Subcutaneous adipose tissue (tissue), 4 donors: Measurements from ENCODE around the gene POU2AF3. TPM values are rescaled to one million over a fixed set of nuclear protein-coding genes. Genes with fewer than 3 reads are reported as not detected.

ENCODE experiments used
- total RNA-seq, 4 donors: library from RNA; depleted of rRNA; stranded (reverse); fragments of >200 nt; gene quantifications; one replicate each; pipeline ENCODE4 v1.1.0, GENCODE V29; 2016
- TF ChIP-seq, protein P1 (sequence below): fragments of 450-650 bp; IDR thresholded peaks from one replicate; pipeline ENCODE4 v1.5.1; 2016; ENCODE audit warnings: low read depth, mild to moderate bottlenecking, control low read depth, antibody characterized with exemption, moderate library complexity

The POU2AF3 gene
- total RNA-seq, 4 donors from 2014 or later: 0.68 to 4.0 (median 1.9) TPM

DNA sequence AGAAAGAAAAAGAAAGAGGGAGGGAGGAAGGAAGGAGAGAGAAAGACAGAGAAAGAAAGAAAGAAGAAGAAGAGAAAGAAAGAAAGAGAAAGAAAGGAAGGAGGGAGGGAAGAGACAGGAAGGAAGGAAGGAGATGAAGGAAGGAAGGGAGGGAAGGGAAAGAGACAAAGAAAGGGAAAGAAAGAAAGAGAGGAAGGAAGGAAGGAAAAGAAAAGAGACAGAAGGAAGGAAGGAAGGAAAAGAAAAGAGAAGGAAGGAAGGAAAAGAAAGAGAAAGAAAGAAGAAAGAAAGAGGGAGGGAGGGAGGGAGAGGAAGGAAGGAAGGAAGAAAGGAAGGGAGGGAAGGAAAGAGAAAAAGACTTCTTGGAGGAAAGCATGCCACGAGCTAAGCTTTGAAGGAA, 33.7 kb upstream of the POU2AF3 start:
- TF ChIP-seq, protein P1, sequence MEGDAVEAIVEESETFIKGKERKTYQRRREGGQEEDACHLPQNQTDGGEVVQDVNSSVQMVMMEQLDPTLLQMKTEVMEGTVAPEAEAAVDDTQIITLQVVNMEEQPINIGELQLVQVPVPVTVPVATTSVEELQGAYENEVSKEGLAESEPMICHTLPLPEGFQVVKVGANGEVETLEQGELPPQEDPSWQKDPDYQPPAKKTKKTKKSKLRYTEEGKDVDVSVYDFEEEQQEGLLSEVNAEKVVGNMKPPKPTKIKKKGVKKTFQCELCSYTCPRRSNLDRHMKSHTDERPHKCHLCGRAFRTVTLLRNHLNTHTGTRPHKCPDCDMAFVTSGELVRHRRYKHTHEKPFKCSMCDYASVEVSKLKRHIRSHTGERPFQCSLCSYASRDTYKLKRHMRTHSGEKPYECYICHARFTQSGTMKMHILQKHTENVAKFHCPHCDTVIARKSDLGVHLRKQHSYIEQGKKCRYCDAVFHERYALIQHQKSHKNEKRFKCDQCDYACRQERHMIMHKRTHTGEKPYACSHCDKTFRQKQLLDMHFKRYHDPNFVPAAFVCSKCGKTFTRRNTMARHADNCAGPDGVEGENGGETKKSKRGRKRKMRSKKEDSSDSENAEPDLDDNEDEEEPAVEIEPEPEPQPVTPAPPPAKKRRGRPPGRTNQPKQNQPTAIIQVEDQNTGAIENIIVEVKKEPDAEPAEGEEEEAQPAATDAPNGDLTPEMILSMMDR: no peak

DNA sequence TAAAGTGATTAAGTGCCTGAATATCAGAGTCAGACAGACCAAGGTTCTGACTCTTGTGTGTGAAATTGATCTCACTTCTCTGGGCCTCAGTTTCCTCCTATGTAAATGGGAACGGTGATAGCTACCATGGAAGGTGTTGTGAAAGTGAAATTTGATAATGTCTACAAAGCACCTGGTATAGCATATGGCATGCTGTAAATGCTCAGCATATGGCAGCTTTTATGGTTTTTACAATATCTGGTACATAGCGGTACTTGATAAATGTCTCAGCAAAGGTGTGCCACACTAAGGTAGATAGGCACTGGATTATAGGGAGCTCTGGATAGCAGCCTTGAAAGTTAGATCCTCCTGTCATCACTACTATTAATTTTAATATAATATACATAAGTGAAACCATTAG, 32.9 kb upstream of the POU2AF3 start:
- TF ChIP-seq, protein P1: no peak

DNA sequence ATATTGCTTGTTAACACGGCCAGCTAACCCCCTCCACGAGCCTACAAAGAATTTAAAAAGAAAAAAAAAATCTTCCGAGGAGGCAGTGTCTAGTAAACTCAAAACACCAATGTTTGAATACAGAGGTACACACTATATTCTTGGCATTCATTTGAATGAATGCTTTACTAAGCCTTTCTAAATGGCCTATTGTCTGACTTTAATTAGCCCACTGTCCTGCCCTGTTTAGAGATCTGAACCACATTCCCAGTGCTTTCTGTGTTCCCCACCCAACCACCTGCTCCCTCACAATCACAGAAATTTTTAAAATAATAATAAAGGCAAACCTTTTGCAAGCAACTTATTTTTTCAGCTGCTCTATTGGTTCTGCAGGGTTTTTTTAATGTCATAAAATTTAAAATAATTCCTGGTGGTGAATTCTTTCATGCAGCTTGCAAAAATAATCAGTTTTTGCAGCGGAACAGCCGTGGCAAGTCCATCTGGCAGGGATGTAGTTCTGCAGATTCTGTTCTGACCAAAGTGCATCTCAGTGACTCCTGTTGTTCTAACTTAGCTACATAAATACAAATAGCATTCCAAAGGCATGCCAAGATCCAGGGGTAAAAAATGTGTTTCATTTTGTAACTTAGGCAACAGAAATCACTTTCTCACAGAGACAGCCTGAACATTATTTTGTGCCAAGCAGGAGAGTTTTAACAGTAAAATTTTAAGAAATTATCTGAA, 29.0 kb upstream of the POU2AF3 start:
- TF ChIP-seq, protein P1: no peak

DNA sequence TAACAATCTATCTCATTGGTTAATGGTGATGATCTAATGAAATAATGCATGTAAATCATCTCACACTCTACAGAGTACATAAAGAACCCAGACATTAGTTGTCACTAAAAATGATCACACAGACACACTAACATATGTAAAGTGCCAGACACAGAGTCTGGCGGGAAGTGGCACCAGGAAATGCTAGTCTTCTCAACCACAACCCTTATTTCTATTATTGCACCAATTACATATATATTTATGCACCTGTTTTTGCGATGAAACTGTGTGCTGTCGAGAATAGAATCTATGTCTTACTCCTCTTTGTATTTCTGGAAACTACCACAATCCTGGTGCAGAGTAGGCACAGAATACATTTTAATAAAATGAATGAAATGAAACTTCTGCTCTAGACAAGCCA, 25.9 kb upstream of the POU2AF3 start:
- TF ChIP-seq, protein P1: no peak

DNA sequence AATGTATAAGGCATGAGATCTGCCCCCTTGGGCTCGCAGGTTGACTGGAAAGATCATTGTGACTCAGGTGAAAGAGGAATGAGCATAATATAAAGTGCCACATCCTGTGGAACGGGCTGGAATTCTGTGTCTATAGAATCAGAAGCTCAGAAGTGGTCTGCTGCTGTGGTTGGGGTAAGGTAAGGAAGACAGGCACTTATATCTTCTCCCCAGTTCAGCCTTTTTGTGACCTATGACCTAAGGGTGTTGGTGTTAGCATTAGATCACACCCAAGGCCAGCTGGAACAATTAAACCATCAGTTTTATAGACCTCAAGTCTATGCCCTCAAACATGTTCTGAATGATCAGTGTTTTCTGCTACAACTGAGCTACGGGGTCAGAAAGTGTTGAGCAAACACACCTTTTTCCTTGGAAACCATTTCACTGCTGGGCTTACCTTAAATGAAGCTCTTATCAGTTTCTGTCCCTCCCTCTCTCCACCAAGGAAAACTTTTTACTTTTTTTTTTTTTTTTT, 15.7 kb upstream of the POU2AF3 start:
- TF ChIP-seq, protein P1: no peak

DNA sequence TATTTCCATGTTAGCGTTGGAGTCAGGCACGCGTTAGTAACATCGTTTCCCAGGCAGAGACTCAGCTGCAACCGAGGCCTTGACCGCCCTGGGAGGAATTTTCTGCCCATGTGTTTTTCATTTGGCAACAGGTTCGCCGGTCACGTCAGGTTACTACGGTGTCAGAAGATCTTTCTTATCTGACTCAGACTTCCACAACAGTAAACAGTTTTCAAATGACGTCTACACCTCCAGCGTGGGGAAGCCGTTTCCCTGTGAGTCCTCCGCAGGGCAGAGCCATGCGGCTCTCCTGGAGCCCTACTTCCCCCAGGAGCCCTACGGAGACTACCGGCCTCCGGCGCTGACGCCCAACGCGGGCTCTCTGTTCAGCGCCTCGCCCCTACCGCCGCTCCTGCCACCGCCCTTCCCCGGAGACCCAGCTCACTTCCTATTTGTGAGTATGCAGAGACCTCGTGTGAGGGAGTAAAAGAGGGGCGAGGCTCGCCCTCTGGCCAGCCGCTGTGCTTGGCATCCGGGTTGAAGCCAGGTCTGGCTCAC, 14.3 kb upstream of the POU2AF3 start:
- TF ChIP-seq, protein P1: no peak

DNA sequence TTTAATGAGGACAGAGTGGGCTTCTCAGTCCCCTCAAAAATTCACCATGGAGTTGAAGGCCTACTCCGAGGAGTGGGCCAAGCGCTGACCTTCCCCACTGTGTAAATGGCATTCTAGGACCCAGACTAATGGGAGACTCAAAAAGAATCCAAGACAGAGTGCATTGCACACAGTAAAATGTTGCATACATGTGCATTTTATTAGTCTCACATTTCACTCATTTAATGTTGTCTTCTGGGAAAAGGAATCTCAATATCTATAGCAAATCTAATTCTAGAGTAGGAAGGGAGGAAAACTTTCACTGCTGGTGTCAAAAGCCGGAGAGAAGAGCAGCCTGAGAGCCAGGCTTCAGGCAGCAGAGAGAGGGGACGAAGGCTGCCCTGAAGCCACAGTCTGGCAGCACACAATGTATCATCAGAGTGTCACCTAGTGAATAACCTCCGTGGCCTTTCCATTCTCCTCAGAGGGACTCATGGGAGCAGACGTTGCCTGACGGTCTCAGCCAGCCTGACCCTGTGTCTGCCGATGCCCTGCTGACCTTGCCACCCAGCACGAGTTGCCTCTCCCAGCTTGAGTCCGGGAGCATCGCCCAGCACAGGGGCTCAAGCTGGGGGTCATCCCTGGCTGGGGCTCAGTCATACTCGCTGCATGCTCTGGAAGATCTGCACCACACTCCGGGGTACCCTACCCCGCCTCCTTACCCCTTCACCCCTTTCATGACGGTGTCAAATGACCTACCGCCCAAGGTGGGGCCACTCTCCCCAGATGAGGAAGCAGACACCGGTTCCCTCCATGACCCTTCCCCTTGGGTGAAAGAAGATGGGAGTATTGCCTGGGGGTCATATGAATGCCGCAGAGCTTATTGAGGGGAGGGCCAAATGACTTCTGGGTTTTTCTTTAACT, 12.9 kb upstream of the POU2AF3 start:
- TF ChIP-seq, protein P1: no peak
